GM10847 (cell line): ENCODE results near the gene GALNT12.

Experiments
- POLR2A ChIP-seq: IDR thresholded peaks from 2 replicates; pipeline ENCODE4 v1.6.1; 2011; ENCODE audit not compliant: insufficient read length; ENCODE audit errors: extremely low read depth

The GALNT12 gene

DNA sequence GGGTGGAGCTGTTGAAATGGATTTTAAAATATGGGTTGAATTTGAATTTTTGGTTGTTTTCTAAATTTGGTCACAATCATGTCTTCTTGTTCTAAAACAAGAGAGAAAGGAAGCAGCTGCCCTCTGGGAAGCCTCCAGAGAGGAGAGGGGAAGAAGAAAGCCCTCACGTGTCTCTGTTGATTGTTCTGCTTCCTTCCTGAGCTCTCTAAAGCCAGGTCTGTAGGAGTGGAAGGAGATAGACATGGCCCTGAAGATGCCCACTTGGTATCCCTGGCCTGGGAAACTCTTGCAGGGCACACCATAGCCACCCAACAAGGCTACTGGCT is 59.6 kb downstream of the GALNT12 start:
- TF ChIP-seq POLR2A, result no peak

GRCh38 chr9:98867429-98868168 is 60.1 kb downstream of the GALNT12 start:
- no peak for TF ChIP-seq POLR2A

DNA sequence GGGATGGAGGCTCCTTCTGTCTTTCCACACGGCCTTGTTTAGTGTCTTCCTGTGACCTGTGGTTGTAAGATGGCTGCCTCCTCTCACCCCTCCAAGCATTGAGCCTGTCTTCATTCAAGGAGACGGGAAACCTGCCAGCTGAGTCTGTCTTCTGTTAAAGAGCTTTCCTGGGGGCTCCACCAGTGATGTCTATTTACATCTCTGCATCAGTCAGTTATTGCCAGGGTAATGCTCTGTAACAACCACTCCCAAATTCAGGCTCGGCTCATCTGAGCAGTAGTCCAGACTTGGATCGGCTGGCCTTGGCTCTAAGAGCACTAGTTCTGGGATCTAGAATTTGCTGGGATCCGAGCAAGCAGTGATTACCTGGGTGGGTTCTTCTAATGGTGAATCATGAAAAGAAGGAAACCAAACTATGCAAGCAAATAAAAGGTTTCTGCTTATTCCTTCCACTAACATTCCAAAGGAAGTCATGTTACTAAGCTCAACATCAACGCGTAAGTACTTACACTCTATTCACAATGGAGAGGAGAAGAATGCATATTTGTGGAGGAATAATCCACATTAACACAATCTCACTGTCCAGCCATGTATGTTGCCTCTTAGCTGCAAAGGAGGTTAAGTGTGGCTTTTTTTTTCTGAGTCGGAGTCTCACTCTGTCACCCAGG is 61.7 kb downstream of the GALNT12 start:
- TF ChIP-seq POLR2A, result no peak

DNA sequence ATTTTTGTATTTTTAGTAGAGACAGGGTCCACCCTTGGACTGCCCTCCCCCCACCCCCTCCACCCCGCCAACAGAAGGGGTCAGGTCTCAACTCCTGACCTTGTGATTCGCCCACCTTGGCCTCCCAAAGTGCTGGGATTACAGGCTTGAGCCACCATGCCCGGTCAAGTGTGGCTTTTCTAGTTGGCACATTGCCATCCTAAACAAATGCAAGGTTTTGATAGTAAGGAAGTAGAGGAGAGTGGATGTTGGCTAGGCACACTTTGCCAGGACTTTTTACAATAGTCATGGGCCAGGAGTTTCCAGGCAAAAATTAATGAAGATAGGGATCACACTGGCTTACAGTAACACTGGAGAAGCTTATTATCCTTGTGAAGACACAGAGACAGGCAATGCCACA is 62.4 kb downstream of the GALNT12 start:
- no peak for TF ChIP-seq POLR2A

DNA sequence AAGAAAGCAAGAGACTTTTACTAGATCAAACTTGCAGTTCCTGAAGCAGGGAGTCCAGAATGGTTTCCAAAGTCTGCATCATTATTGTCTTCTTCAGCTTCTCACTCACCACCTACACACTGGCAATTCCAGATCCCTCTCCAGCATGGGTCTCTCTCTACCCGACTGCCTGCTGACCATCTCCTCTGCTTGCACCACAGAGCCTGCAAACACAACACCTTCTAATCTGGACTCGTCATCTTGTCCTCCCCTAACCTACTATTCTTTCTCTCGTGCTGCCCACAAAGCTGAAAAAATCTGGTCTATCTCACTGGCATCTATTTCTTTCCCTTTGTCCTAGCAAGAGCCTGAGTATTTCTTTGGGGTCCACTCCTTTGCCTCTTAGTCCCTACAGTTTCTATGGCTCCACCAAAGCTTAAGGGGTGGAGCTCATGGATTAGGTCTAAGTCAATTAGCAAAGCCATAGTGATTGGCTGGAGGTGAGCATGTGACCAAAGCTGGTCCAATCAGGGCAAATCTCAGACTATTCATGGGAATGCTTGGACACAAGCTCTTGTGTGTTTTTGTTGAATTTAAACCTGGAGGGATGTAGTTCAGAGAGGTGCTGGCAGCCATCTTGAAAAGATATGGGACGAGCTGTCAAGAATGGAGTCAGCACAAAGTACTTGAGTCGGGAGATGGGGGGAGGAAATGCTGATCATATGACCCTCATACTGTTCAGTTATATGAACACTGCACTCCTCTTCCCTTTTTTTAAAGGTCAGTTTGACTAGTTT is 63.5 kb downstream of the GALNT12 start:
- no peak for TF ChIP-seq POLR2A

DNA sequence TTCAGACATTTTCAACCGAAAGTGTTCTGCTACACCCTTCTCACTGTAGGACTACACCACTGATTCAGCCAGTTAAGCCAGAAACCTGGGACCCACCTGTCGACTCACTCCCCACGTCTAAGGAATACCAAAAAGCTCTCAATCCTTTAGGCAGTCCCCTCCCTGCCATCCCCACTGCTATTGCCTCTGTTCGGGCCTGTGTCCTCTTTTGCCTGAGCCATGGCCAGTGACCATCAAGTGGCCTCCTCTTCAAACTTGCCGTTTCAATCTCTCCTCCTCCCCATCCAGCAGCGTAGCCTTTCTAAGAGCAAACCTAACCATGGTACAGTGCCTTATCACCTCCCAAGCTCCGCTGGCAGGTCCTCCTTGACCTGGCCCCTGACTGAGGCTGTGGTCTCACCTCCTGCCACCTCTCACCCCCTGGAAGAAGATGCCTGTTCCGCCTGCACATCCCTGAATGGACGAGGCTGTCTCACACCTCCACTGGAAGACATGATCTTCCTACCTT is 64.1 kb downstream of the GALNT12 start:
- no peak for TF ChIP-seq POLR2A

DNA sequence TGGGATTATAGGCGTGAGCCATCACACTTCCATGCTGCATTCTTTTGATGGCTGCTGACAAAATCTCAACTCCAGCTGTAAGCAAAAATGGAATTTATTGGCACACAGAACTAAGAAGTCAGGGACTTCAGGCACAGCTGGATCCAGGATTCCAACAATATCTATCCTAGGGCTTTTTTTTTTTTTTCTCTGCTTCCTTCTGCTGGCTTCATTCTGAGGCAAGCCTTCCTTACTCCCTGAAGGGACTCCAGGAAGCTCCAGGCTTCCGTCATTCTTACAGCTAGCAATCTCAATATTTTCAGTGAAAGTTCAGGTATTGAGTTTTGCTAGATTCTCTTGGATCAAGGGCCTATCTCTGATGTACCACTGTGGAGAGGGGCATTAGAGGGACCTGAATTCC is 66.1 kb downstream of the GALNT12 start:
- TF ChIP-seq POLR2A, result no peak

- no peak for TF ChIP-seq POLR2A
Measured at GRCh38 chr9:98873951-98874371, 66.5 kb downstream of the GALNT12 start.

DNA sequence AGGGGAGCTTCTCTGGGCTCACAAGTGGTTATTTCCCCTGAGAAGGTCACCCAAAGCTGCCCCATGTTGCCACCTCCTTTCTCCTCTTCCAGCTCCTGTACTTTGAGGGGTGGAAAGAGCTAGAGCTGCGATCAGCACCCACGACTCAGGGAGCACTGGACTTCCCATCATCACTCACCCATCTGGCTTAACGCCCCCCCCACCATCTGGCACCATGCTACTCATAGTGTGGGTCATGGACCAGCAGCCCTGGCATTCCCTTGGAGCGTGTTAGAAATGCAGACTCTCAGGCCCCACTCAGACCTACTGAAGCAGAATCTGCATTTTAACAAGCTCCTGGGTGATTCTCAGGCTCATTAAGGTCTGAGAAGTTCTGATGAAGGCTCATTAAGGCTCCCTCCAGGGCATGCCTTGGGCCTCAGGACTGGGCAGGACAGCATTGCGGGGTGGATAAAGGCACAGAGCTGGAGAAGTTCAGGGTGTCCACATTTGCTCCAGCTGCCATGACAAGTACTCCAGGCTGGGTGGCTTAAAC is 67.3 kb downstream of the GALNT12 start:
- TF ChIP-seq POLR2A, result no peak

DNA sequence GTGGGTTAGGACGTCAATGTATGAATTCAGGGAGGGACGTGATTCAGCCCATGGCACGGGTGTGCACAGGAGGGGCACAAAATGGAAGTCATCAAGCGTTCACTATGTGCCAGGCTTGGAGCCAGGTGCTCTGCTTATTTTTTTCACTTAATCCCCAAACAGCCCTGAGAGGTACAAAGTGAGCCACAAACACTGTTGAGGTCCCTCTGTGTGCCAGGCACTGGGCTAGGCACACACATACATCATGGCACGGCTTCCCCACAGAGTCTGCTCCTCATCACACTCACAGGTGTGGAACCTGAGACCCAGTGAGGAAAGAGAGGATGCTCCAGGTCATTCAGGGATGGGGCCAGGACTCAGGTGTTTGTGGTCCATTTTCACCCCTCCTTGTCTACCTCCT is 68.1 kb downstream of the GALNT12 start:
- no peak for TF ChIP-seq POLR2A

DNA sequence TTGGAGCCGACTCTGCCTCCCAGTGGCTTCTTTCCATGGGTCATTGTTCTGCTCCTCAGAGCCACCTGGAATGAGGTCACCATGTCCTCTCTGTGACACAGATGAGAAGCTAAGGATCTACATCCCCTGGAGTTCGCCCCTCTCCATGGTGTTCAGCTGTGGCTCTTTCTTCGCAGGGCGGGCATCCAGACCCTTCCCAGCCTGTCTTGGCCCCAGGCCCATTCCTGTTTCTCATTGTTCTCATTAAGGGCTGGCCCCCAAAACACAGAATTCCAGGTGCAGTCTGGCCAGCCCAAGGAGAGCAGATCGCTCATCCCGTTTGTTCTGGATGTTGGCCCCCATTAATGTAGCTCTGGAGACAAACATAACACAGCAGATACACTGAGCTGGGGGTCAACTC is 69.8 kb downstream of the GALNT12 start:
- no peak for TF ChIP-seq POLR2A

- no peak for TF ChIP-seq POLR2A
Measured at GRCh38 chr9:98879094-98879962, 71.9 kb downstream of the GALNT12 start.

GRCh38 chr9:98879963-98880310 is 72.5 kb downstream of the GALNT12 start:
- TF ChIP-seq POLR2A, result no peak

DNA sequence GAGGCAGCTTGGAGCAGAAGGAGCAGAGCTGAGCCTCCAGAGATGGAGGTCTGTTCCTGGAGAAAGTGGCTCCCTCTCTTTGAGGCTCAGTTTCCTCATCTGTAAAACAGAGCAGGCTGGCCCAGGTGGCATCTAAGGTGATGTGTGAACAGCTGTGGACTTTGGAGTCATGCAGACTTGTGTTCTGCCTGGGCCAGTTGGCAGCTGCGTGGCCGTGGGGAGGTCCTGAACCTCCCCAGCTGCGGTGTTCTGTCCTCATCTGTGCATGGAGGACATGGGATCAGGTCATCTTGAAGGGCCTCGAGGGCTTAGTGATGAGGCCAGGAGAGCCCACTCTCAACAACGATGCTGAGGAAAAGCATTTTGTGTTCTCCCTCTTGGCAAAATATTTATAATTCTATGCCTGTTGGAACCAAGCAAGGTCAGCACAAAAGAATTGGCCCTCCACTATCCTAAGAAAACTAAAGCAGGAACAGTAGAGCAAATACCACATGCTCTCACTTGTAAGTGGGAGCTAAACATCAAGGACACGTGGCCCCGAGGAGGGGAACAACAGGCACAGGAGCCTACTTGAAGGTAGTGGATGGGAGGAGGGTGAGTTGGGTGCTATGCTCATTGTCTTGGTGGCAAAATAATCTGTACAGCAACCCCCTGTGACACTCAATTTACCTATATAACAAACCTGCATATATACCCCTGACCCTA is 73.0 kb downstream of the GALNT12 start:
- no peak for TF ChIP-seq POLR2A
